HCT116 (cell line): ENCODE results near the gene STPG3. TPM values are rescaled to one million over a fixed set of nuclear protein-coding genes. Genes with fewer than 3 reads are reported as not detected.

Experiments used
- ATAC-seq: fragments of 200-7000 bp; cut with Tn5 transposase; 2 replicates; pipeline ENCODE4 v1.9.1; 2020; ENCODE audit warnings: mild to moderate bottlenecking, moderate library complexity
- BruUV-seq: library from RNA; stranded (reverse); fragments of 400-500 nt; replicated peaks from 2 replicates; lab custom pipeline; 2021; lab: Mats Ljungman, UMichigan
- CTCF ChIA-PET: fragments of 300-600 bp; sonication (Branson Sonifier 250); formaldehyde crosslinking; loops from one replicate; lab custom pipeline; 2021; ENCODE audit warnings: antibody characterized with exemption; lab: Charles Lee
- POLR2A ChIA-PET: fragments of 300-600, 350-600 bp; sonication (Branson Sonifier 250); formaldehyde crosslinking; loops from one replicate; lab custom pipeline; 2021; ENCODE audit warnings: antibody characterized with exemption; lab: Charles Lee
- RAD21 ChIA-PET, 2 experiments: fragments of 300-600 bp; sonication (Branson Sonifier 250); formaldehyde crosslinking; loops; one replicate each; lab custom pipeline; 2023; ENCODE audit warnings: low total read pairs in 2 of 2; ENCODE audit not compliant: uncharacterized antibody in 2 of 2, unreplicated experiment in 2 of 2, low non-redundant PET in 1 of 2; lab: Charles Lee
- DNase-seq: peaks from one replicate; pipeline ENCODE4 v3.0.0-alpha.2; 2010; ENCODE audit warnings: low read depth, low spot score
- H2AFZ ChIP-seq: fragments of 200-600 bp; shearing (Covaris generic), sonication (generic); 2 replicates; pipeline ENCODE4 v1.6.1; 2017; ENCODE audit warnings: low read depth, mixed run types, mixed read lengths, antibody characterized with exemption, low read length; ENCODE audit not compliant: poor library complexity, severe bottlenecking
- H3K27ac ChIP-seq: 2 replicates; pipeline ENCODE4 v1.5.1; 2012; ENCODE audit warnings: low read depth, low read length
- H3K27me3 ChIP-seq: fragments of 200-600 bp; sonication (generic); 2 replicates; pipeline ENCODE4 v1.6.1; 2016; ENCODE audit warnings: mixed run types, low read length, mixed read lengths; ENCODE audit not compliant: insufficient read depth
- H3K36me3 ChIP-seq, 2 experiments: fragments of 200-500 bp in 1 of 2; fragments of 200-600 bp in 1 of 2; sonication (Bioruptor generic) in 1 of 2; sonication (generic) in 1 of 2; 2 replicates each; pipeline versions ENCODE4 v1.5.1 to v1.6.1; 2014 to 2016; ENCODE audit warnings: low read length in 2 of 2, inconsistent platforms in 1 of 2, mixed read lengths in 1 of 2, mixed run types in 1 of 2; ENCODE audit not compliant: insufficient read depth in 2 of 2, control insufficient read depth in 1 of 2
- H3K4me1 ChIP-seq, 2 experiments: fragments of 200-600 bp in 1 of 2; sonication (generic) in 1 of 2; 2 replicates each; pipeline versions ENCODE4 v1.5.1 to v1.6.1; 2012 to 2017; ENCODE audit warnings: low read length in 2 of 2, inconsistent platforms in 1 of 2, mild to moderate bottlenecking in 1 of 2, mixed read lengths in 1 of 2, mixed run types in 1 of 2, moderate library complexity in 1 of 2; ENCODE audit not compliant: insufficient read depth in 2 of 2, control insufficient read depth in 1 of 2
- H3K4me2 ChIP-seq: fragments of 200-600 bp; sonication (generic); 2 replicates; pipeline ENCODE4 v1.6.1; 2017; ENCODE audit warnings: mixed run types, low read length, mixed read lengths
- H3K4me3 ChIP-seq, 2 experiments: fragments of 200-600 bp in 1 of 2; sonication (generic) in 1 of 2; replicated peaks in 1 of 2; 2 replicates each; pipeline ENCODE4 v1.5.1; 2011 to 2016; ENCODE audit warnings: low read length in 2 of 2, control low read depth in 1 of 2, low read depth in 1 of 2, mild to moderate bottlenecking in 1 of 2, mixed read lengths in 1 of 2, mixed run types in 1 of 2
- H3K79me2 ChIP-seq: fragments of 200-600 bp; sonication (generic); 2 replicates; pipeline ENCODE4 v1.6.1; 2017; ENCODE audit warnings: mild to moderate bottlenecking, mixed run types, low read length, moderate library complexity, mixed read lengths; ENCODE audit not compliant: insufficient read depth
- H3K9ac ChIP-seq: fragments of 200-600 bp; sonication (generic); 2 replicates; pipeline ENCODE4 v1.6.1; 2016; ENCODE audit warnings: low read length, mixed read lengths
- H3K9me2 ChIP-seq: fragments of 200-600 bp; sonication (generic), shearing (Covaris generic); 2 replicates; pipeline ENCODE4 v1.6.1; 2017; ENCODE audit warnings: mixed run types, mild to moderate bottlenecking, moderate library complexity; ENCODE audit not compliant: insufficient read depth
- H3K9me3 ChIP-seq, 2 experiments: fragments of 200-500 bp in 1 of 2; fragments of 200-600 bp in 1 of 2; sonication (Bioruptor generic) in 1 of 2; sonication (generic) in 1 of 2; 2 replicates each; pipeline ENCODE4 v1.6.1; 2014 to 2017; ENCODE audit warnings: low read length in 2 of 2, mixed read lengths in 2 of 2, inconsistent platforms in 1 of 2, low read depth in 1 of 2, mild to moderate bottlenecking in 1 of 2, mixed run types in 1 of 2, moderate library complexity in 1 of 2; ENCODE audit not compliant: control insufficient read depth in 1 of 2, insufficient read depth in 1 of 2
- H4K20me1 ChIP-seq: fragments of 200-600 bp; sonication (generic), shearing (Covaris generic); 2 replicates; pipeline ENCODE4 v1.6.1; 2017; ENCODE audit warnings: mixed run types, mild to moderate bottlenecking, moderate library complexity; ENCODE audit not compliant: insufficient read depth
- EGR1 ChIP-seq: IDR thresholded peaks from 2 replicates; pipeline ENCODE4 v1.6.1; 2012; ENCODE audit warnings: low read depth
- JUND ChIP-seq: IDR thresholded peaks from 2 replicates; pipeline ENCODE4 v1.6.1; 2012
- REST ChIP-seq: IDR thresholded peaks from 2 replicates; pipeline ENCODE4 v1.6.1; 2012; ENCODE audit warnings: low read depth
- SIN3A ChIP-seq: IDR thresholded peaks from 2 replicates; pipeline ENCODE4 v1.6.1; 2012; ENCODE audit warnings: low read depth
- SRF ChIP-seq: IDR thresholded peaks from 2 replicates; pipeline ENCODE4 v1.6.1; 2012; ENCODE audit warnings: low read depth
- TCF7L2 ChIP-seq: IDR thresholded peaks from 2 replicates; pipeline ENCODE4 v1.7.0; 2011; ENCODE audit warnings: borderline replicate concordance, inconsistent platforms; ENCODE audit not compliant: insufficient read depth, insufficient read length; ENCODE audit errors: extremely low read depth
- YY1 ChIP-seq: IDR thresholded peaks from 2 replicates; pipeline ENCODE4 v1.6.1; 2011; ENCODE audit warnings: low read length, low read depth, moderate library complexity, mild to moderate bottlenecking; ENCODE audit not compliant: insufficient replicate concordance; ENCODE audit errors: extremely low read depth
- intact Hi-C: fragments of 100-400 bp; cut with micrococcal nuclease; formaldehyde crosslinking; loops from 2 replicates; pipeline ENCODE4 v1.10.0; 2022
- total RNA-seq: library from RNA; stranded (reverse); gene quantifications from one replicate; pipeline ENCODE4 v1.2.1, GENCODE V29; 2021; ENCODE audit not compliant: unreplicated experiment

Gene STPG3
- total RNA-seq, 1 experiment from 2014 or later, result not detected

DNA sequence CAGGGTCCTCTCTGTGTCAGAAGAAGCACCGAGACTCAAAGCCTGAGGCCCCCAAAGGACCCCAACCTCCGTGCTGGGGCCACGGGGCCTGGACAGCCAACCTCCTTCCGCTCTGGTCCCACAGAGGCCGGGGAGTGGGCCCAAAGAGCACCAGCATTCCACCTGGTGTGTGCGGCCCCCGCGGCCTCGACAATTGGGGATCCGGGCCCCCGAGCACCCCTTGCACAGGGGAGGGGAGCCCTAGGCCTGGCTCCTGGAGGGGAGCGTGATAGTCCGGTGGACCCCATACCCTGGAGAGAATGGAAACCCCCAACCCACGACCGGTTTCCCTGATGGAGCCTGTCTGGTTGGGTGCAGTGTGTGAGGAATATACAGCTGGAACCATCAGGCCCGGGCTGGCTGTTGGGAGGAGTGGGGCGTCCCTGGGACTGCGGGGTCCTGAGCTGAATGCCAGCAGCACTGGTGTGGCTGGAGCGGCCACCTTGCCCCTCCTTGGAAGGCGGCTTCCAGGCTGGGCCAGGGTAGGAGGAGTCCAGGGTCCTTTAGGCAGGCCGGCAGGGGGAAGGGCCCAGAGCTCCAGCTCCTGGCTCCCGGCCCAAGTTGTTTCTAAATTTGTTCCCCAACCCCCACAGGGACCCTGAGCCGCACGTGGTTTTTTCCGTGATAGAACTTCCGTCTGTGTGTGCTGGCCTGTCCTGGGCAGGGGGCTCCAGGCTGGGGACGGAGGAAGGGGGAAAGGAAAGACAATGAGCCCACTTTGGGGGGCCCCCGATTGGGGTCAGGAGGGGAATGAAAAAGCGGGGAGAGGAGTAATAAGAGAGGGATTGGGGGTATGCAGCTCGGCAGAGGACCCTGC lies 25.6 kb downstream of the STPG3 start:
- RAD21 ChIA-PET, result interaction anchor here in 1 of 2 experiments (1.4 kb wide), 1 partner anchor 10 kb away, joined by 3 read pairs; no protein-coding TSS in a partner anchor
- POLR2A ChIA-PET, result interaction anchor here (0.7 to 1.7 kb wide), 7 partner anchors 10 to 133 kb away, joined by 3 to 14 read pairs (median 4); partner anchors contain the start of genes NELFB, RNF208 and TUBB4B
- CTCF ChIA-PET, result interaction anchor here (0.6 to 2.0 kb wide), 5 partner anchors 10 to 40 kb away, joined by 3 to 18 read pairs (median 3); partner anchors contain the start of gene NRARP
- Histone ChIP-seq H3K27me3 (no peaks in the 10 kb centered on the region), H3K4me3 (peak overlapping the region; percentile 80 to 90), H3K36me3 (peaks cover 0 to 20% of the 10 kb centered on the region in 2 experiments; a peak in 2 of 4 replicates), H3K9ac (peak overlapping the region; percentile 84), H4K20me1 (no peaks in the 10 kb centered on the region), H3K79me2 (peaks cover 31% of the 10 kb centered on the region), H3K4me2 (peak overlapping the region; percentile 85), H3K9me3 (no peaks in the 10 kb centered on the region), H3K27ac (peak overlapping the region; percentile 96), H3K9me2 (no peaks in the 10 kb centered on the region), H2AFZ (no peak overlapping the region), H3K4me1 (peaks cover 31 to 41% of the 10 kb centered on the region in 2 experiments)
- intact Hi-C loops, result no loop called here
- ATAC-seq, result peak; percentile 62
- TF ChIP-seq TCF7L2 (no peak), EGR1 (no peak), JUND (no peak), SRF (no peak), REST (no peak), SIN3A (no peak), YY1 (no peak)
- TSS peak; percentile 89 for BruUV-seq
- DNase-seq, result no peak
